CD14-positive monocyte (primary cell): ENCODE data around the gene RNF26. TPM values are rescaled to one million over a fixed set of nuclear protein-coding genes. Genes with fewer than 3 reads are reported as not detected.
A peak's percentile ranks its signal among the peaks of the same experiment; 100 is the strongest.

Experiments used
- DNase-seq, 3 donors: peaks; one replicate each; pipeline ENCODE4 v3.0.0-alpha.2; 2011 to 2022
- H2AFZ ChIP-seq: 2 replicates; pipeline ENCODE4 v1.6.0; 2012; ENCODE audit warnings: mild to moderate bottlenecking, low read depth, low read length, inconsistent platforms; ENCODE audit not compliant: insufficient read depth, poor library complexity, severe bottlenecking
- H3K27ac ChIP-seq, 2 donors: 1 replicate in 1 of 2; 2 replicates in 1 of 2; pipeline ENCODE4 v1.5.1; 2012 to 2013; ENCODE audit warnings: low read length in 2 of 2, control low read depth in 1 of 2, inconsistent platforms in 1 of 2, low read depth in 1 of 2, mild to moderate bottlenecking in 1 of 2
- H3K27me3 ChIP-seq, 2 donors: one replicate each; pipeline versions ENCODE4 v1.6.0 to v1.6.1; 2011 to 2013; ENCODE audit warnings: low read length in 2 of 2; ENCODE audit not compliant: control insufficient read depth in 2 of 2, insufficient read depth in 2 of 2
- H3K36me3 ChIP-seq, 2 donors: replicated peaks in 1 of 2; 1 replicate in 1 of 2; 2 replicates in 1 of 2; pipeline versions ENCODE4 v1.5.1 to v1.6.1; 2012 to 2013; ENCODE audit warnings: low read length in 2 of 2, control low read depth in 1 of 2, inconsistent platforms in 1 of 2, mild to moderate bottlenecking in 1 of 2; ENCODE audit not compliant: insufficient read depth in 2 of 2, control insufficient read depth in 1 of 2
- H3K4me1 ChIP-seq, 2 donors: 1 replicate in 1 of 2; 2 replicates in 1 of 2; pipeline versions ENCODE4 v1.5.1 to v1.6.1; 2012 to 2013; ENCODE audit warnings: low read length in 2 of 2, control low read depth in 1 of 2, inconsistent platforms in 1 of 2, mild to moderate bottlenecking in 1 of 2, moderate library complexity in 1 of 2; ENCODE audit not compliant: insufficient read depth in 2 of 2, control insufficient read depth in 1 of 2
- H3K4me2 ChIP-seq: replicated peaks from 2 replicates; pipeline ENCODE3; 2012; ENCODE audit warnings: low read length, moderate library complexity, mild to moderate bottlenecking; ENCODE audit not compliant: poor library complexity, severe bottlenecking; ENCODE audit errors: extremely low read depth
- H3K4me3 ChIP-seq, 3 experiments: fragments of 200-600 bp in 1 of 3; sonication (generic) in 1 of 3; replicated peaks in 1 of 3; 1 replicate in 2 of 3; 2 replicates in 1 of 3; pipeline ENCODE4 v1.5.1; 2011 to 2013; ENCODE audit warnings: low read length in 3 of 3, mild to moderate bottlenecking in 3 of 3, control low read depth in 2 of 3, low read depth in 2 of 3, inconsistent platforms in 1 of 3, moderate library complexity in 1 of 3
- H3K79me2 ChIP-seq: 2 replicates; pipeline ENCODE4 v1.6.0; 2012; ENCODE audit warnings: mild to moderate bottlenecking, control low read depth, inconsistent platforms, low read length, moderate library complexity; ENCODE audit not compliant: insufficient read depth
- H3K9ac ChIP-seq: 2 replicates; pipeline ENCODE4 v1.6.0; 2017; ENCODE audit warnings: low read length, mild to moderate bottlenecking; ENCODE audit not compliant: insufficient read depth, poor library complexity, severe bottlenecking
- H3K9me3 ChIP-seq, 2 donors: replicated peaks in 1 of 2; 1 replicate in 1 of 2; 2 replicates in 1 of 2; pipeline versions ENCODE4 v1.5.1 to v1.6.1; 2012 to 2013; ENCODE audit warnings: low read length in 2 of 2, control low read depth in 1 of 2; ENCODE audit not compliant: control insufficient read depth in 1 of 2, insufficient read depth in 1 of 2
- H4K20me1 ChIP-seq: 2 replicates; pipeline ENCODE4 v1.6.0; 2012; ENCODE audit warnings: mild to moderate bottlenecking, low read length, control low read depth, moderate library complexity; ENCODE audit not compliant: insufficient read depth
- H3K27ac Mint-ChIP-seq, 7 donors: one replicate each; pipeline ENCODE4 v1.8.0; 2020; ENCODE audit warnings: mild to moderate bottlenecking in 7 of 7, mixed read lengths in 7 of 7, moderate library complexity in 6 of 7, inconsistent platforms in 2 of 7
- H3K27me3 Mint-ChIP-seq, 3 donors: one replicate each; pipeline ENCODE4 v1.8.0; 2021 to 2022; ENCODE audit warnings: low read depth in 3 of 3, mild to moderate bottlenecking in 3 of 3, mixed read lengths in 3 of 3, moderate library complexity in 3 of 3, inconsistent platforms in 1 of 3
- H3K36me3 Mint-ChIP-seq, 2 donors: one replicate each; pipeline ENCODE4 v1.8.0; 2020; ENCODE audit warnings: mixed read lengths in 2 of 2, inconsistent platforms in 1 of 2, mild to moderate bottlenecking in 1 of 2
- H3K4me1 Mint-ChIP-seq: one replicate; pipeline ENCODE4 v1.8.0; 2020; ENCODE audit warnings: mild to moderate bottlenecking, mixed read lengths
- H3K4me3 Mint-ChIP-seq, 2 donors: one replicate each; pipeline ENCODE4 v1.8.0; 2020; ENCODE audit warnings: mild to moderate bottlenecking in 2 of 2, mixed read lengths in 2 of 2, moderate library complexity in 1 of 2
- H3K9me3 Mint-ChIP-seq, 7 donors: one replicate each; pipeline ENCODE4 v1.8.0; 2020 to 2022; ENCODE audit warnings: mixed read lengths in 7 of 7, mild to moderate bottlenecking in 6 of 7, moderate library complexity in 6 of 7, inconsistent platforms in 2 of 7
- WGBS: methylation state at CpG from one replicate; pipeline ENCODE4 v1.1.5; 2013; ENCODE audit warnings: missing lambda C conversion rate; ENCODE audit not compliant: insufficient coverage; 5-methylcytosine and 5-hydroxymethylcytosine counted together
- intact Hi-C, 2 donors: fragments of 100-400 bp; cut with micrococcal nuclease; formaldehyde crosslinking; loops; one replicate each; pipeline versions ENCODE4 v1.15.0 to v1.15.1; 2023
- polyA plus RNA-seq, 3 donors: library from polyadenylated mRNA; depleted of rRNA in 1 of 3; unstranded in 2 of 3; stranded (reverse) in 1 of 3; fragments of 300-500 nt in 2 of 3; fragments of >200 nt in 1 of 3; fragmentation: Illumina TruSeq in 2 of 3; gene quantifications; 1 replicate in 2 of 3; 2 replicates in 1 of 3; pipeline ENCODE4 v1.2.3, GENCODE V29; 2012 to 2021
- TF ChIP-seq, protein P1 (sequence below): fragments of 200-600 bp; IDR thresholded peaks from one replicate; pipeline ENCODE4 v1.8.0; 2022; ENCODE audit warnings: antibody characterized with exemption, mild to moderate bottlenecking

Gene RNF26
- polyA plus RNA-seq, 3 donors, result 6.8 to 27.6 (median 20.5) TPM

DNA sequence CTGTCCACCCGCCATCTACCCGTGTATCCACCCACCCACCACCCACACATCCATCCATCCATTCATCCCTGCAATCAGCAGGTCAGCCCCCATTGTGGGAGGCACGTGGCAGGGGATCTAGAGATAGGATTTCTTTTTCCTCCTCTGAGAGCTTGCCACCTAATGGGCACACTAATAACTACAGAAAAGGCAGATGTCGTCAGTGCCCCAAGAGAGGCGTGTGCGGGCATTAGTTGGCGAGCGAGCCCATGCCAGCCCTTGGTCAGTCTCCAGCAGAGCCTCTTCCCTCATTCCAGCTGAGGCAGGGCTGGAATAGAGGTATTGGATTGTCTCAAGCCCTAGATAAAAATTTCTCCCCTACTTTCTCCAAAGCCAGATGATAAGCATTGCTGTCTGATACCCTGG is 37.5 kb downstream of the RNF26 start:
- Histone ChIP-seq H3K27ac (no peak overlapping the region), H3K79me2 (no peaks in the 10 kb centered on the region), H3K27me3 (no peaks in the 10 kb centered on the region), H3K4me3 (no peak overlapping the region), H3K4me2 (no peak overlapping the region), H3K4me1 (no peaks in the 10 kb centered on the region), H3K9me3 (no peaks in the 10 kb centered on the region), H3K9ac (no peak overlapping the region), H3K36me3 (no peaks in the 10 kb centered on the region), H2AFZ (no peak overlapping the region), H4K20me1 (no peaks in the 10 kb centered on the region)
- 33% methylated on average over 1 of the region's 8 CpGs for WGBS
- no peaks in the 10 kb centered on the region for H3K4me1 Mint-ChIP-seq
- H3K36me3 Mint-ChIP-seq, result no peaks in the 10 kb centered on the region
- H3K9me3 Mint-ChIP-seq, result no peaks in the 10 kb centered on the region
- no peak overlapping the region for H3K4me3 Mint-ChIP-seq
- peaks cover 8 to 14% (median 10%) of the 10 kb centered on the region in 3 donors for H3K27me3 Mint-ChIP-seq
- intact Hi-C loops, result no loop called here
- DNase-seq, result no peak
- no peak overlapping the region for H3K27ac Mint-ChIP-seq
- TF ChIP-seq, protein P1, sequence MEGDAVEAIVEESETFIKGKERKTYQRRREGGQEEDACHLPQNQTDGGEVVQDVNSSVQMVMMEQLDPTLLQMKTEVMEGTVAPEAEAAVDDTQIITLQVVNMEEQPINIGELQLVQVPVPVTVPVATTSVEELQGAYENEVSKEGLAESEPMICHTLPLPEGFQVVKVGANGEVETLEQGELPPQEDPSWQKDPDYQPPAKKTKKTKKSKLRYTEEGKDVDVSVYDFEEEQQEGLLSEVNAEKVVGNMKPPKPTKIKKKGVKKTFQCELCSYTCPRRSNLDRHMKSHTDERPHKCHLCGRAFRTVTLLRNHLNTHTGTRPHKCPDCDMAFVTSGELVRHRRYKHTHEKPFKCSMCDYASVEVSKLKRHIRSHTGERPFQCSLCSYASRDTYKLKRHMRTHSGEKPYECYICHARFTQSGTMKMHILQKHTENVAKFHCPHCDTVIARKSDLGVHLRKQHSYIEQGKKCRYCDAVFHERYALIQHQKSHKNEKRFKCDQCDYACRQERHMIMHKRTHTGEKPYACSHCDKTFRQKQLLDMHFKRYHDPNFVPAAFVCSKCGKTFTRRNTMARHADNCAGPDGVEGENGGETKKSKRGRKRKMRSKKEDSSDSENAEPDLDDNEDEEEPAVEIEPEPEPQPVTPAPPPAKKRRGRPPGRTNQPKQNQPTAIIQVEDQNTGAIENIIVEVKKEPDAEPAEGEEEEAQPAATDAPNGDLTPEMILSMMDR, result peak; percentile 5

DNA sequence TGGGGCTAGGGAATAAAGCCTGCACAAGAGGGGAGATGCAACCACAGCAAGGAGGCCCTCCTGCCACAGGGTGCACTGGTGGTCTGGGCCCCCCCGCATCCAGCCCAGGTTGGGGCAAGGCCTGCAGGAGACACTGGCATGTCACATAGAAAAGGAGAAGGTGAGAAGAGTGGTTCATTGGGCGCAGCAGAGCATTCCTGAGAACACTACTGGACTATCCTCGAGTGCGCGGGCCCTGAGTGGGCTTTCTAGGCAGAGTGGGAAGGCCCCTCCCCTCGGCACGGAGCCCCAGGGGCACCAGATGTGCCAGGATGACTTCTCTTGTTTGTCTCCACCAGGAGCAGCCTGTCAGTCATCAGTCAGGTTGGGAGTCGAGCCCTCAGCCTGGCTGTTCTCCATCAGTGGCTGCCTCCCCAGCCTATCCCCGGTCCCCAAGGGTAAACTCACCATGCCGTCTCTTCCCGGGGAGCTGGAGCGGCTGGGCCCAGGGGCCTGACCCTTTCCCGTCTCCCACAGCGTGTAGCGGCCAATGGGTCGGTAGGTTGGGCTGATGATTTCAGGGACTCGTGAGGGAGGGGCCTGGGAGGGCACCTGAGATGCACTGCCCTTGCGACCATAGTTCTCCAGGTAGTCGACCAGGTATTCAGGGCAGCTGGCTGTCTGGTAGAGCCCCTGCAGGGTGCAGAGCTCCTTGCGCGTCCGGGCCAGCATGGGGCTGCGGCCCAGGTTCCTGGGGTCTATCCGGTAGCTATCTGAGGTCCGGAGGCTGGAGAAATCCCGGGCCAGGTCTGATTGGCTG is 38.1 kb downstream of the RNF26 start:
- Histone ChIP-seq H3K36me3 (no peaks in the 10 kb centered on the region), H3K4me3 (no peak overlapping the region), H3K4me2 (no peak overlapping the region), H3K9ac (no peak overlapping the region), H3K27me3 (no peaks in the 10 kb centered on the region), H3K4me1 (no peaks in the 10 kb centered on the region), H4K20me1 (no peaks in the 10 kb centered on the region), H3K27ac (no peak overlapping the region), H2AFZ (no peak overlapping the region), H3K79me2 (no peaks in the 10 kb centered on the region), H3K9me3 (no peaks in the 10 kb centered on the region)
- no peak overlapping the region for H3K4me3 Mint-ChIP-seq
- H3K4me1 Mint-ChIP-seq, result no peaks in the 10 kb centered on the region
- 95% methylated on average over 26 of the region's 26 CpGs for WGBS
- H3K36me3 Mint-ChIP-seq, result no peaks in the 10 kb centered on the region
- DNase-seq, result peak in 1 of 3 donors; percentile 3
- intact Hi-C loops, result no loop called here
- no peak overlapping the region for H3K27ac Mint-ChIP-seq
- TF ChIP-seq, protein P1, result no peak
- peaks cover 3 to 14% (median 10%) of the 10 kb centered on the region in 3 donors for H3K27me3 Mint-ChIP-seq
- no peaks in the 10 kb centered on the region for H3K9me3 Mint-ChIP-seq
